GM21619 (cell line): Measurements from ENCODE around the gene STX16.

Experiments
- ATAC-seq: cut with Tn5 transposase; IDR thresholded peaks from one replicate; pipeline ENCODE4 v1.9.1; 2021; ENCODE audit not compliant: unreplicated experiment

Gene STX16

GRCh38 chr20:58618351-58619076, 32.6 kb upstream of the STX16 start:
- ATAC-seq, result no peak

GRCh38 chr20:58619077-58619863, 31.8 kb upstream of the STX16 start:
- no peak for ATAC-seq

DNA sequence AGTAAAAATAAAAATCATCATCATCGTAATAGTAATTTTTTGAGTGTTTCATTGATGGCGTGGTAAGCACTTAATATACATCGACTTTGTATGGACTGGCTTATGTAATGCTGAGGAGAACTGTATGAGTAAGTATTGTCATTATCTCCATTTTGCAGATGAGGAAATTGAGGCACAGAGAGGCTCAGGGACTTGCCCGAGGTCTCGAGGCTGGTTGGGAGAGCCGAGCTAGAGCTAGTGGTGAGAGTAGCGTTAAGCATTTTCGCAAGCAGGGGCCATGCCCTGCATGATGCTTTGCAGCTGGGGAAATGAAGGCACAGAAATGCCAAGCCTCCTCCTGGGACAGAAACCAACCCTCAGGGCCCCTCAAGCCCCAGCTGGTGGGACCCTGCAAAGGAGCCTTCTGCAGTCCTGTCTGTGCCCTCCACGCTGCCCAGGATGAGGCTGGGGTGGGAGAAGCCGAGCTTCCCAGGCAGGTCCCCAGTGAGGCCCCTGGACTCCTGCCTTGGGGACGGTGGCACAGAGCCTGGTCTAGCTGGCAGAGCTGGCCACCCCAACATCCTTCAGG, 31.1 kb upstream of the STX16 start:
- no peak for ATAC-seq

GRCh38 chr20:58621906-58622548, 29.1 kb upstream of the STX16 start:
- ATAC-seq, result no peak

GRCh38 chr20:58622671-58623578, 28.2 kb upstream of the STX16 start:
- ATAC-seq, result no peak

- ATAC-seq, result no peak
Measured at GRCh38 chr20:58623579-58624473, 27.3 kb upstream of the STX16 start.

DNA sequence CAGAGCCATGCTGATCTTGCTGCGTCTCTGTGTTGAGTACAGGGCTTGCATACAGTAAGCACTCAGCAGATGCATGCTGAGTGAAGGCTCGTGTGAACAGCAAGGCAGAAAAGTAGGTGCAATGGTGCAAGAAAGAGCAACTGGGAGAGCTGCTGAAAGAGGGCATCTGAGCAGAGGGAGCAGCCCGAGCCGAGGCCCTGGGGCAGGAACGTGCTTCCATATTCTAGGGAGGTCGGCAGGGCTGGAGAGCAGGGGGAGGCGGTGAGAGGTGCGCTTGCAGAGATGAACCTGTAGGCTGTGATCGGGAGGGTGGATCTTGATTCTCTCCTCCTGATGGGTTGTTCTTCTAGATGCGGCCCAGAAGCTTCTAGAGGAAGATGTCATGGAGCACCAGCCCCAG, 26.4 kb upstream of the STX16 start:
- no peak for ATAC-seq

DNA sequence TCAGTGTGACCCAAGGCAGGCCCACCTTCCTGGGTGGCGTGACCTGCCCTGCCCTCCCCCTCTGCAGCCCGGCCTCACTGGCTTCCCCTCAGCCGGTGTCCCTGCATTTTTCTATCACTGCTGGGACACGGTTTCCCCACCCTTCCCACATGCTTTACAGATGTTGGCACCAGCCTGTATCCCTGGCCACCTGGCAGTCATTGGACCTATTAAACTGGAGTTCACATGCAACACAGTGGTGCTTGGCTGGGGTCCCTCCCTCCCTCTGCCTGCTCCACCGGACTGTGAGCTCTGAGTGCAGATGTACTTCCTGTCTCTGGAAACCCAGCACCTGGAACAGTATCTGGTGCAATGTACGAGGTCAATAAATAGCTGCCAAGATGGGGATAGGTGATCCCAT, 25.5 kb upstream of the STX16 start:
- ATAC-seq, result no peak

DNA sequence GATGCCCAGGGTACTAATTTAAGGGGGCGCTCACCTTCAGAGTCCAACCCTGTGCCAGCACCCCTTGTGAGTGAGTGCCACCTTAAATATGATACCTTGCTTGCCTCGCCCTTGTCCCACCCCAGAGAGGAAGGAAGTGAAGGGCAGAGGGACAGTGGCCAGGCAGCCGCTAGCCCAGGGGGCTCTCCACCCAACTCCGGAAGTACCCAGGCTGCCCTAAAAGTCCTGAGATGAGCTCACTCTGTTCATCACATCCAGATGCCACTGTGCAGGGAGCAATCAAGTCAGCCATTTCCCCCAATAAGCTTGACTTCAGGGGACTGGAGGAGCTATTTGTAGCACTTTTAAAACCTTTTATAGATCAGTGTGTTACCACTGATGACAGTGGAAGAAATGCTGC, 25.0 kb upstream of the STX16 start:
- no peak for ATAC-seq

DNA sequence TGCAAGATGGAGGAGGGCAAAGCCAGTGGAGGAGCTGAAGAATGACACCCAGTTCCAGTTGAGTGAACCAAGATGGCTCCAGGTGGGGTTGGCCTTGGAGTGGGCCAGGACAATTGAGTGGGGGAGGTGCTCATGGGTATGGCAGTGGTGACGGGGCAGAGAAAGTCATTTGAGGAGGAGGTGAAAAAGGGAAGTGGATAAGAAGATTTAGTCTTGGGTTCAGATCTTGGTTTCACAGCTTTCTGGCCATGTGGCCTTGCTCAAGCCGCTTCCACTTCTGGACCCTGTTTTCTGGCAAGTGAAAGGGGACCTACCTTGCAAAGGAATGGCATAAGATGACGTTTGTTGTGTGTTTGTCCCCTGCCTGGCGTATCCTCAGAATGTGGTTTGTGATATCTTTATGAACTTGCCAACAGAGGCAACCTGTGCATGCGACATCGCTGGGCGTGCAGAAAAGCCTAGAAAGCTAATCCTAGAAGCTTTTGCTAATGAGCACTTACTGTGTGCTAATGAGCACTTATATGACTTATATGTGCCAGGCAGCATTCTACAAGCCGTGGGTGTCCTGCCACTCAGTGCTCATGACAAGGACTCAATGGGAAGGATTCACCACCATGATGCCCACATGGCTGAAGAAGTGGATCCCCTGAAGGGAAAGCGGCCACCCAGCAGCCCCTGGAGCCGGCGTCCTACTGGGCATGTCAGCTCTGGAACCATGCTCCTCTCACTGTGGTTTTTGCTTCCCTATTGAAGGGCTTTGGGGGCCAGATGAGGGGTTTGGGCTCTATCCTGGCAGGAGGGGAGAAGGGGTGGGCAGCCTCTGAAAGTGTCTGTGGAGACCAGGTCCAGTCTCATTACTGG, 23.6 kb upstream of the STX16 start:
- no peak for ATAC-seq

DNA sequence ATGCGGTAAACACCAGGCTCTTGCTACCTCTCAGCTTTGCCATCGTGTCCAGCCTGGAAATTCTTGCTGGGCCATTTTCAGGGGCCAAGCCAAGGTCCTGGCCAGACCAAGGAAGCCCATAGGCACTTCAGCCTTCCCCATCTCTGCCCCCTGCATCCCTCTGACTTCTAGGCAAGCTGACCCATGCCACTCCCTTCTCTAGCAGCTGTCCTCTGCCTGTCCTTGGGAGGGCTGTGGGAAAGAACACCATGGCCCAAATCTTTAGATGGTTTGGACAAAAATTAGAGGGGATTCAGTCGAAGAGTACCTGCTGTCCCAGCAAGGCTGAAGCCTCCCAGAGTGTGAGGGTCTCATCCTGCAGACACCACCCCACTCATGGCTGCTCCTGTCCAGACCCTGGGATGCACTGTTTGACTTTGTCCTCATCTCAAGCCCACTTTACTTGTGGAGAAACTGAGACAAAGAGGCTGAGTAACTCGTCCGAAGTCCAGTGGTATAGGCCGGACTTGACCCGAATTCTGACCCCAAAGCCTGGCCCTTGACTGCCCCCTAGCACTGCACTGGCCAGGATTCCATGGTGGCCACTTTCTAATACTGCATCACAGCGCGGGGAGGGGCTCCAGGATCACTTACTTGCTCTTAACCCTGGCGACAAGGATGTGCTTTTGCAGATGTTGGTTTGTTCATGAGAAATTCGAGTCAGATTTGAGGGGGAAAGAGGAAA, 22.4 kb upstream of the STX16 start:
- no peak for ATAC-seq

DNA sequence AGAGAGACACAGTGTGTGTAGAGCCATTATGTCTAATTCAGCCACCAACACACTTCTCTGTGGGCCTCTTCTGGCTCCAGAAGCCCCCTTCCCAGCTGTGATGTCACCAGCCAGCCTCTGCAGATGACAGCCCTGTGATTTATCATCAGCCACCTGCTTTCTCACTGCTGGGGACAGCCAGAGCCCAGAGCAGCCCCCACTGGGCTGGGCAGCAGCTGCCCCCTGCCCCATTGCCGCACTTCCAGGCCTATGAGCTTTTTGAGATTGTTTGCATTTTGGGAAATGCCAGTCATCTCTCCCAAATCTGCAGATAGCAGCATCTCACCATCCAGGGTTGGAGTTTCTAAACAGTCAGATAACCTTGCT, 21.9 kb upstream of the STX16 start:
- no peak for ATAC-seq

GRCh38 chr20:58630063-58630462, 21.0 kb upstream of the STX16 start:
- ATAC-seq, result no peak

DNA sequence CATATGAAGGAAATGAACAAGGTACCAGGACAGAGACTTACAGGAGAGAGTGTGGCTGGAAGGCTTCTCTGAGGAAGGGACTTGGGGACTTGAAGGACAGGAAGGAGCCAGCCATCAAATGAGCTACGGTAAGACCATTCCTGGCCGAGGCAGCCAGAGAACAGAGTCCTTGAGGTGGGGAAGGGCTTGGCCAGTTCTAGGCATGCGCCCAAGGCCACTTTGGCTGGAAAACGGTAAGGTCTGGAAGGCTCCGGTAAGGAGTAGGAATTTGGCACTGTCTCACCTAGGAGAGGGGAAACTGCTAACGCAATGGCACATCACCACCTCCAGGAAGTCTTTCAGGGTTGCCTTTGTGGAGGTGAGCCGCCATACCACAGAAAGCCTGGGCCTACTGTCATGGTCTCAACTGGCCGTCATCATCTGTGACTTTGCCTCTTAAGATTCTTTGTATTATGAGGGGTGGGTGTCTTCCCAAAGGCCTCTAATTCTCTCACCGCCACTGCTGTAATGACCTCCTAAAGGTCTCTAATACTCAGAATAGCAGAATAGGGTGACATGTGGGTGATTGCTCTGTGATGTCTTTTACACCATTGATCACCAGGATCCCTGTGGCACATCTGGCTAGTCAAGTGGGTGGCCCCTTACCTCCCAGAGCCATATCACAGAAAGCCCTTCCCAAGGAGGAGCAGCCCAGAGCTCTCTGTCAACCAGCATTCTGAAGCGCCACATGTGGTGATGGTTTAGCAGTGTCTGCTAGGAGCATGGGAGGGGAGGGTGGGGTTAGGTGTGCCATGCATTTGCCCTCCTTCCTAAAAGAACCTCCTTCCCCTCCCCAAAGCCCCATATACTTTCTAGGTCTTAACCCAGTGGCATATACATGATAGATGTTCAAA, 17.7 kb upstream of the STX16 start:
- ATAC-seq, result no peak

DNA sequence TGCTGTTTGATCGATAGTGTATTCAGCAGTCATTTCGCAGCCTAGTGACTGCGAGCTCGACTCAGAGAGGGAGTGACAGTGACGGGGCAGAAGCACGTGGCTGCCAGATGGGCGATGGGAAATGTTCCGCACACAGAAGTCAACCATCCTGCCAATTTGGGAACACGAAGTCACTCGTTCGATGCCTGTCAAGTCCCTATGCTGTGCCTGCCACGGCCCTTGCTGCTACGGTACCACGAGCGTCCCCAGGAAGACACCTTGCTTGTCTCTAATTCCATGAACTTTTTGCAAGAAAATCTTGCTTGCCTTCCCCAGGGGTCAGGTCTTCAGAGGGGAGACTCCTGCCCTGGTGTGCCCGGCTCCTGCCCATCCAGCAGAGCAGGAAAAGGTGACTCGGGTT, 17.0 kb upstream of the STX16 start:
- no peak for ATAC-seq

- peak; percentile 54 for ATAC-seq
Measured at GRCh38 chr20:58634521-58635278, 16.4 kb upstream of the STX16 start.
